Heart right ventricle (tissue), 16 donors: ENCODE data around the gene SNTA1. TPM values are rescaled to one million over a fixed set of nuclear protein-coding genes. Genes with fewer than 3 reads are reported as not detected.

ENCODE experiments used
- ATAC-seq, 8 donors: fragments of 200-7000 bp; cut with Tn5 transposase; one replicate each; pipeline ENCODE4 v1.9.1; 2020; ENCODE audit warnings: mild to moderate bottlenecking in 8 of 8, moderate library complexity in 8 of 8, moderate number of reproducible peaks in 1 of 8
- DNase-seq, 2 donors: peaks; one replicate each; pipeline ENCODE4 v3.0.0-alpha.2; 2020
- H3K27ac ChIP-seq, 10 donors: fragments of 200-600 bp; sonication (generic) in 2 of 10; one replicate each; pipeline versions ENCODE4 v1.5.0 to v1.8.0; 2020 to 2022; ENCODE audit warnings: mild to moderate bottlenecking in 3 of 10
- H3K27me3 ChIP-seq, 7 donors: fragments of 200-600 bp; one replicate each; pipeline ENCODE4 v1.8.0; 2021 to 2022; ENCODE audit warnings: mild to moderate bottlenecking in 2 of 7
- H3K36me3 ChIP-seq, 9 donors: fragments of 200-600 bp; sonication (generic) in 1 of 9; one replicate each; pipeline versions ENCODE4 v1.5.0 to v1.8.0; 2020 to 2022; ENCODE audit warnings: mild to moderate bottlenecking in 2 of 9
- H3K4me1 ChIP-seq, 9 donors: fragments of 200-600 bp; sonication (generic) in 1 of 9; one replicate each; pipeline versions ENCODE4 v1.5.0 to v1.8.0; 2020 to 2022; ENCODE audit warnings: mild to moderate bottlenecking in 4 of 9
- H3K4me3 ChIP-seq, 10 donors: fragments of 200-600 bp; sonication (generic) in 2 of 10; one replicate each; pipeline versions ENCODE4 v1.5.0 to v1.8.0; 2020 to 2022; ENCODE audit warnings: mild to moderate bottlenecking in 7 of 10, moderate library complexity in 2 of 10
- H3K9me3 ChIP-seq, 11 donors: fragments of 200-600 bp in 10 of 11; sonication (generic) in 2 of 11; one replicate each; pipeline versions ENCODE4 v1.5.0 to v1.8.0; 2013 to 2022; ENCODE audit warnings: mild to moderate bottlenecking in 2 of 11, control low read depth in 1 of 11, moderate library complexity in 1 of 11
- WGBS, 2 donors: extraction: QIAGEN DNeasy Blood & Tissue Kit; methylation state at CpG; one replicate each; pipeline ENCODE4 v1.1.7; 2013; ENCODE audit warnings: inconsistent platforms in 1 of 2; 5-methylcytosine and 5-hydroxymethylcytosine counted together
- intact Hi-C, 10 donors: fragments of 100-400 bp; cut with DNase I; formaldehyde crosslinking; loops; one replicate each; pipeline versions ENCODE4 v1.11.1 to v1.14.2; 2022
- polyA plus RNA-seq, 2 donors: library from polyadenylated mRNA; stranded (reverse); fragments of 200-250 nt; gene quantifications; one replicate each; pipeline ENCODE4 v1.2.3, GENCODE V29; 2013
- total RNA-seq, 10 donors: library from RNA; stranded (reverse); fragmentation: NEBNext Ultra II Directional in 3 of 10; extraction: Animal tissue kit (Norgen Biotek cat#: 25700) in 3 of 10; gene quantifications; one replicate each; pipeline versions ENCODE4 v1.2.1 to v1.2.4, GENCODE V29; 2021 to 2023
- TF ChIP-seq, protein P1 (sequence below), 9 donors: fragments of 200-600 bp; sonication (generic) in 2 of 9; IDR thresholded peaks; one replicate each; pipeline versions ENCODE4 v1.5.0 to v1.8.0; 2021 to 2022; ENCODE audit warnings: antibody characterized with exemption in 9 of 9, mild to moderate bottlenecking in 5 of 9, moderate library complexity in 1 of 9
- donor health status: Arrhythmogenic right ventricular cardiomyopathy.
- donor health status: ischemic (EF 13 %, LVEDD 7.1; RV severe dilation, severe dysfunction).
- donor health status: healthy with polysubstance abuse.
- donor health status: DM: no; HTN: yes; CAD: no.
- donor health status: DM: no; HTN: no; CAD: no.
- donor health status: ischemic (EF 25% LVEDD 6.9; RV normal size, moderate dysfunction).
- donor health status: ischemic (EF 25% LVEDD 5.7; RV mildly dilated, moderate dysfunction).
- donor health status: healthy.
- donor health status: DM: yes; HTN: yes; CAD: no.
- donor health status: Ischemic cardiomyopathy.
- donor health status: ischemic (EF 35%, LVEDD 5.7; RV mildly dilated, moderate dysfunction).
- donor health status: nonischemic (EF 11% LVEDD 7.7; RV severe dilation, severe dysfunction).
- donor health status: DM: yes; HTN: yes; CAD: no.
- donor health status: PGD.
- donor health status: ischemic (EF 29% LVEDD 5.4; RV normal size, mild dysfunction).
- donor health status: nonischemic (EF 23%, LVEDD 6.1; RV moderate dilation, normal function).

The SNTA1 gene
- total and polyA plus RNA-seq, 12 donors, result 83.7 to 219 (median 150) TPM

DNA sequence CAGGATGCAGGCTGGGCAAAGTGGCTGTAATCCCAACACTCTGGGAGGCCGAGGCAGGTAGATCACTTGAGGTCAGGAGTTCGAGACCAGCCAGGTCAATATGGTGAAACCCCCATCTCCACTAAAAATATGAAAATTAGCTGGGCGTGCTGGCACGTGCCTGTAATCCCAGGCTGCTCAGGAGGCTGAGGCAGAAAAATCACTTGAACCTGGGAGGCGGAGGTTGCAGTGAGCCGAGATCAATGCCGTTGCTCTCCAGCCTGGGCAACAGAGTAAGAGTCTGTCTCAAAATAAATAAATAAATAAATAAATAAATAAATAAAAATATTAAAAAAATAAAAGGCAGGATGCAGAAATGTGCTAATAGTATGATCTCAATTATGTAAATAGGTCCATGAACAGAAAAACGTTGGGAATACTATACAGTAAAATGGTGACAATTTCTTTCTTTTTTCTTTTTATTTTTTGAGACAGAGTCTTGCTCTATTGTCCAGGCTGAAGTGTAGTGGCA, 37.9 kb upstream of the SNTA1 start:
- H3K9me3 ChIP-seq, result no peaks in the 10 kb centered on the region

DNA sequence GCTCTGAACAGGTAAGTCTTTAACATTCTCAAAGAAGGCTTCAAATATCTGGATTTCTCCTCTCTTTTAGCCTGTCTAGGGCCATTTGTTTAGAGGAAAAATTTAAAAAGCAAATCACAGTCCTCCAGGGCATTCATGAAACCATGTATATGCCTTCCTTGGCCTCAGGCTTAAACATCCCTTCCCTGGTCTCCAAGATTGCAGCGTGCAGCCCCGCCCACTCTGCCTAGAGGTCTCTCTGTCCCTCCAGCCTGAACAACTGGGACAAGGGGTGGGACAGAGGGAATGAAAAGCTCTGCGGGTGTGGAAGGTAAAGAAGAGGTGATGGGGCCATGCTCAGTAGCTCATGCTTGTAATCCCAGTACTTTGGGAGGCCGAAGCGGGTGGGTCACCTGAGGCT, 36.5 kb upstream of the SNTA1 start:
- no peak overlapping the region for H3K4me3 ChIP-seq
- TF ChIP-seq, protein P1, sequence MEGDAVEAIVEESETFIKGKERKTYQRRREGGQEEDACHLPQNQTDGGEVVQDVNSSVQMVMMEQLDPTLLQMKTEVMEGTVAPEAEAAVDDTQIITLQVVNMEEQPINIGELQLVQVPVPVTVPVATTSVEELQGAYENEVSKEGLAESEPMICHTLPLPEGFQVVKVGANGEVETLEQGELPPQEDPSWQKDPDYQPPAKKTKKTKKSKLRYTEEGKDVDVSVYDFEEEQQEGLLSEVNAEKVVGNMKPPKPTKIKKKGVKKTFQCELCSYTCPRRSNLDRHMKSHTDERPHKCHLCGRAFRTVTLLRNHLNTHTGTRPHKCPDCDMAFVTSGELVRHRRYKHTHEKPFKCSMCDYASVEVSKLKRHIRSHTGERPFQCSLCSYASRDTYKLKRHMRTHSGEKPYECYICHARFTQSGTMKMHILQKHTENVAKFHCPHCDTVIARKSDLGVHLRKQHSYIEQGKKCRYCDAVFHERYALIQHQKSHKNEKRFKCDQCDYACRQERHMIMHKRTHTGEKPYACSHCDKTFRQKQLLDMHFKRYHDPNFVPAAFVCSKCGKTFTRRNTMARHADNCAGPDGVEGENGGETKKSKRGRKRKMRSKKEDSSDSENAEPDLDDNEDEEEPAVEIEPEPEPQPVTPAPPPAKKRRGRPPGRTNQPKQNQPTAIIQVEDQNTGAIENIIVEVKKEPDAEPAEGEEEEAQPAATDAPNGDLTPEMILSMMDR (IDR thresholded peaks at IDR 0.05), result no peak
- DNase-seq (no peak), ATAC-seq (no peak)
- H3K27me3 ChIP-seq, result no peaks in the 10 kb centered on the region
- whole genome bisulfite sequencing, 2 donors, result 92 to 93% methylated on average over 5 of the region's 5 CpGs
- peaks cover 0 to 6% (median 0%) of the 10 kb centered on the region in 9 donors for H3K4me1 ChIP-seq
- no peaks in the 10 kb centered on the region for H3K9me3 ChIP-seq
- no peaks in the 10 kb centered on the region for H3K36me3 ChIP-seq
- H3K27ac ChIP-seq, result no peak overlapping the region
- intact Hi-C loops, result no loop called here

More for the DNA sequence above, 37.9 kb upstream of the SNTA1 start:
- ATAC-seq (no peak), DNase-seq (no peak)
- TF ChIP-seq, protein P1 (IDR thresholded peaks at IDR 0.05), result no peak
- intact Hi-C loops, result no loop called here
- no peaks in the 10 kb centered on the region for H3K4me1 ChIP-seq
- no peaks in the 10 kb centered on the region for H3K27me3 ChIP-seq
- no peak overlapping the region for H3K4me3 ChIP-seq
- no peak overlapping the region for H3K27ac ChIP-seq
- no peaks in the 10 kb centered on the region for H3K36me3 ChIP-seq
- WGBS, 2 donors, result 93 to 97% methylated on average over 8 of the region's 8 CpGs

DNA sequence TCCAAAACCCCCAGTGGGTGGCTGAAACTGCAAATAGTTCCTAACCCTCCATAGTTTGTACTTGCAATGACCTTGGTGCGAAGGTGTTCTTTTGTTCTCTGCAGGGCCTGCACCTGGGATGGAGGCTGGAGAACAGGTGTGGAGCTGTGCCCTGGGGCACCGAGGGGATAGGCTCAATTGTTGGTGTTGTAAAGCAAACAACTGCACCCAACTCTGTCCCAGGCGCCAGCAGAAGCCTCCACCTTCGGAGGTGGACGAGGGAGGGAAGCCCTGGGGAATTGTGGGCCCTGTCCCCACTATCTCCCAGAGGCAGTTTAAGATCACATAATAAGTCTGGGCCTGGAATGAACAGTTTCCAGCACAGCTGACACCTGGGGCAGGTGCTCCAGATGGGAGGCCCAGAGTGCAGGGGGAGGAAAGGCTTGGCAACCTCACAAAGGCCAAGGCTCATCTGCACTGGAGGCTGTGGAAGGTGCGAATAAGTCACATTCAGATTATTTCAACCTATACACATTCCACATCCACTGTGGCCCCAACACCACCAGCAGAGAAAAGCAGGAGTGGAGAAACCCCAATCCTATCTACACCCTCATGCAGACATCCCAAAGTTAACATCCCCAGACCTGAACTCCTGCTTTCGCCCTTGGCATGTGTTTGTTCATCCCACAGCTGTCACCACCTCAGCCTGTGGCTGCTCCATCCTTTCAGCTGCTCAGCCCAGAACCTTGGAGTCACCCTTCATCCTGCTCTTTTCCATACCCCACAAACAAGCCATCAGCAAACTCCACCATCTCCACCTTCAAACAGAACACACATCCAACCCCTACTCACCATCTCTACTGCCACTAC, 34.0 kb upstream of the SNTA1 start:
- TF ChIP-seq, protein P1 (IDR thresholded peaks at IDR 0.05), result no peak
- WGBS, 2 donors, result 84 to 86% methylated on average over 7 of the region's 7 CpGs
- no peaks in the 10 kb centered on the region for H3K36me3 ChIP-seq
- no peak for ATAC-seq
- peaks cover 0 to 6% (median 0%) of the 10 kb centered on the region in 9 donors for H3K4me1 ChIP-seq
- no peaks in the 10 kb centered on the region for H3K9me3 ChIP-seq
- no peak for DNase-seq
- H3K4me3 ChIP-seq, result no peak overlapping the region
- intact Hi-C loops, result no loop called here
- no peaks in the 10 kb centered on the region for H3K27me3 ChIP-seq
- no peak overlapping the region for H3K27ac ChIP-seq

DNA sequence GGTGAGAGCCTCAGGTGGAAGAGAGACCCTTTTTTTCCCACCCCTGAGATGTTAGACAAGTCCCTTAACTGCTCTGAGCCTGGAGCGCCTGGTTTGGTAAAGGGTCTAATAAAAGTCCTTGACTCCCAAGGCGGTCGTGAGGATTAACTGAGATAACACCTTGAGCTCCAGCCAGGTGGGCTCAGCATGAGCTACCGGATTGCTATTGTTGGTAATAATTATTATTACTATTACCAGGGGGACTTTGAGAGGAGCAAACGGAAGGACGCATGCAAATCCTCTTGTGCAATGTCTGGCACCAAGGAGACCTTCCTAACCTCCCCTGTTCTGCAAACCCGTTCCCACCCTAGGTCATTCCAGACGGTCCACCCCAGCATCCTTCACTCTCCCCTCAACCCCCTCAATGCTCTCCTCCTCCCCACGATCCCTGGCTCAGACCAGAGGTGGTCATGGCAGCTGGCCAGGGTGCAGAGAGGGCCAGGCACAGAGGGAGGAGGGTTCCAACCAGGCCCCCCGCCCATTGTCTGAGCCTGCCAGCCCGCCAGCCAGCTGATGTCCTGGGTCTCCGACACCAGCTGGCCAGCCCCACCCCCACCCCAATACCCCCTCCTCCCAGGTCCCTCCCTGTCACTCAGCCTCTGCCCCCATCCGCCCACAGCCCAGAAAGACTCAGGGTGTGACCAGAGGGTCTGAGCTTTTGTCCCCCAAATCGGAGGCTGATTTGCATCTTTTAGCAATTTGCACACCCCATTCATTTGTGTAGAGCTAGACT, 32.0 kb upstream of the SNTA1 start:
- H3K27ac ChIP-seq, result no peak overlapping the region
- ATAC-seq, result no peak
- no peaks in the 10 kb centered on the region for H3K27me3 ChIP-seq
- WGBS, 2 donors, result 36 to 40% methylated on average over 14 of the region's 14 CpGs
- TF ChIP-seq, protein P1 (IDR thresholded peaks at IDR 0.05), result no peak
- no peak overlapping the region for H3K4me3 ChIP-seq
- H3K9me3 ChIP-seq, result no peaks in the 10 kb centered on the region
- DNase-seq, result no peak
- intact Hi-C loops, result no loop called here
- H3K4me1 ChIP-seq, result peaks cover 0 to 6% (median 0%) of the 10 kb centered on the region in 9 donors
- H3K36me3 ChIP-seq, result no peaks in the 10 kb centered on the region
